ENCODE results near the gene LCMT2.
"Not testable (repeated sequence)": the region's sequence is repeated elsewhere in the genome, so short reads cannot be mapped to it uniquely, and the experiment has no call there.

The LCMT2 gene

GRCh38 chr15:43316016-43316970 is 14.1 kb downstream of the LCMT2 start:
- no peak for DNase-seq (ENCODE audit: low spot score)

DNA sequence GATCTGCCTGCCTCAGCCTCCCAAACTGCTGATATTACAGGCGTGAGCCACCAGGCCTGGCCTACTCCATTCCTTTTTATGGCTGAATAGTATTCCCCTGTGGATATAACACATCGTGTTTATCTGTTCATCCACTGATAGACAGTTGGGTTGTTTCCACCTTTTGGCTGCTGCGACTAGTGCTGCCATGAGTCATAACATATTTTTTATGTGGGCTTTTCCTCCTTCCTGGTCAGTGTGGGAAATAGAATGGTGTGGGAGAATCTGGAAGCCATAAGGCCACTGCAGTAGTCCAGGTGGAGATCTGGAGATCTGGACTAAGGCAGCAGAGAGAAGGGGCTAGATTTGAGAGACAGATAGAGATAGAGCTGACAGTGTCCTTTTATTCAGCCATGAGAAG is 16.2 kb downstream of the LCMT2 start:
- no peak for DNase-seq (ENCODE audit: low spot score)

GRCh38 chr15:43312378-43312777 is 18.0 kb downstream of the LCMT2 start:
- DNase-seq (ENCODE audit: low spot score) = no peak

DNA sequence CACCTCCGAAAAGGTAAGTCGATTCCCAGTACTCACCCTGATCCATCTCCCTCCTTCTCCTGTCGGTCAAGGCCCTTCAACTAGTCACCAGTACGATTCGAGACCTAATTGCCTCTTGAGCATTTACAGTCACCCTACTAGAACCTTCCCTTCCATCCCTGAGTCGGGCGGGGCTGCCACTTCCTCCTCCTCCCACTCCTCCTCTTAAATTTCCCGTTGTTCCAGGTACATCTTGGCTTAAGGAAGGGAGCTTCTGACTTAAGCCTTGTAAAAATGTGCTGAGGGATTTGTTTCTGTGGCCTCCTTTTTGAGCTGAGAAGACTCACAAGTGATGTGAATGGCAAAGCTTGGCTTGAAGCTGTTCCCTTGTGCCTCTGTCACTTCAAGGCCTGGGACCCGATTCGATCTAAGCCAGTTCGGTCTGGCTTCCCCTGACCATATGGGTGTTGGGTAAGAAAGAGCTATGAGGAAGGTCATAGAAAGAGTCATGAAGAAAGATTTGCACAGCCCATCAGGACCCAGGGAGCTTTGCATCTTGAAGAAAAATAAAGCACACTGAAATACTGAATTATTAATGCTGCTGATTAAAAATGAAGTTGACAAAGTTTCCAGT is 28.1 kb downstream of the LCMT2 start, which contains the start of gene TGM7:
Gene TGM7, minus strand, starts transcription at position 51 of the 613 bp plus-strand sequence.
- no peak for DNase-seq (ENCODE audit: low spot score)

DNA sequence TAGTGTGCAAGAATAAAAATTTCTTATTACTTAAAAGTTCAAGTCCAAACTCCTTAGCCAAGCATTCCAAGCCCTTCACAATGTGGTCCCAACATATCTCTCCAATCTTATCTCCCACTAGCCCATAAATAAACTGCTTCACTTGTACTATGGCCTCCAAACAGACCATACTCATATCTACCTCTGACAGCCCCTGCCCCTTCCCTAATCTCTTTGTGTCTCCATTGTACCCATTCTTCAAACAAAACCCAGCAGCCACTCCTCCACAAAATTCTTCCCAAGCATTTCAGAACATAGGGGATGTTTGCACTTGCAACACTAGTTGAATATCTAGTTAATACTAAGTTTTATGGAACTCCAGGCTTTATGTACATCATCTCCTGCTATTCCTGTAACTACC is 30.5 kb downstream of the LCMT2 start:
- DNase-seq (ENCODE audit: low spot score) = no peak

- no peak for DNase-seq (ENCODE audit: low spot score)
Observed at GRCh38 chr15:43299411-43299810, 31.0 kb downstream of the LCMT2 start.

- DNase-seq (ENCODE audit: low spot score) = no peak
Observed at GRCh38 chr15:43294091-43294706, 36.2 kb downstream of the LCMT2 start.

- peak; percentile 30 for DNase-seq (ENCODE audit: low spot score)
Observed at GRCh38 chr15:43293432-43293831, 36.9 kb downstream of the LCMT2 start.

- DNase-seq (ENCODE audit: low spot score) = peak; percentile 49
Observed at GRCh38 chr15:43292375-43293078, 37.8 kb downstream of the LCMT2 start.

- not testable (repeated sequence) for DNase-seq (ENCODE audit: low spot score)
Observed at GRCh38 chr15:43289656-43290055, 40.7 kb downstream of the LCMT2 start.

- no peak for DNase-seq (ENCODE audit: low spot score)
Observed at GRCh38 chr15:43287254-43287653, 43.1 kb downstream of the LCMT2 start.

- no peak for DNase-seq (ENCODE audit: low spot score)
Observed at GRCh38 chr15:43286074-43286473, 44.3 kb downstream of the LCMT2 start.

DNA sequence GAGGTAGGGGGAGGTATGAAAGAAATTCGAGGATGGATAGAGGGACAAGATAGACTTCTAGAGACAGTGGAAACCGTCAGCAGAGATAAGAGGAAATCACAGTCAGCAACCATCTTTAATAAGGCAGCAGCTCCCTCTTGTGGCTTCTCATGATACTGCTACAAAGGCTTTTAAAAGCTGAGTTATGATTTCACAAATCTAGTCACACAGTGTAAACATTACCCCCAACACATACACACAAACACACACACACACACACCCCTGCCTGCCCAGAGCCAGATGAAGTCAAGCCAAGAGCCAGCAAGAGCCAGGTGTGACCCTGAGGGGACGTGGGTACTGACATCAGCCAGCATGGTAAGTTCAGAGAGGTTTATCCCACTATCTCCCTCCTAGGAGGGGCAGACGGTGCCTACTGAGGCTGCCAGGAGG is 44.8 kb downstream of the LCMT2 start:
- peak; percentile 86 for DNase-seq (ENCODE audit: low spot score)

DNA sequence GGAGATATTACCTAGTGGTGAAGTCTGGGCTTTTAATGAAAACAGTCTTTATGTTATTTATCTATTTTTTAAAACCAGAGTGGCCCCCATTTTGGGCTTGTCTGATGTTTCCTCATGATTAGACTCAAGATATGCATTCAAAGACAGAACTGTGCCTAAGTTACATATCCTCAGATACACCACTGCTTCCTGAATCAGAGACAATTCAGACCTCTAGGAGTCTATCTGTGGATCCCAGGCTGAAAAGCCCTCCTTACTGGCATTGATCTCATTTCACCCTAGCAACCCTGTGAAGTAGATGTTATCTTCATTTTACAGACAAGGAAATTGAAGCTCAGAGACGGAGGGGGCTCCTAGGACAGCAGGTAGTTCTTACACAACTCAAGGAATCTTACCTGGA is 46.8 kb downstream of the LCMT2 start:
- no peak for DNase-seq (ENCODE audit: low spot score)

DNA sequence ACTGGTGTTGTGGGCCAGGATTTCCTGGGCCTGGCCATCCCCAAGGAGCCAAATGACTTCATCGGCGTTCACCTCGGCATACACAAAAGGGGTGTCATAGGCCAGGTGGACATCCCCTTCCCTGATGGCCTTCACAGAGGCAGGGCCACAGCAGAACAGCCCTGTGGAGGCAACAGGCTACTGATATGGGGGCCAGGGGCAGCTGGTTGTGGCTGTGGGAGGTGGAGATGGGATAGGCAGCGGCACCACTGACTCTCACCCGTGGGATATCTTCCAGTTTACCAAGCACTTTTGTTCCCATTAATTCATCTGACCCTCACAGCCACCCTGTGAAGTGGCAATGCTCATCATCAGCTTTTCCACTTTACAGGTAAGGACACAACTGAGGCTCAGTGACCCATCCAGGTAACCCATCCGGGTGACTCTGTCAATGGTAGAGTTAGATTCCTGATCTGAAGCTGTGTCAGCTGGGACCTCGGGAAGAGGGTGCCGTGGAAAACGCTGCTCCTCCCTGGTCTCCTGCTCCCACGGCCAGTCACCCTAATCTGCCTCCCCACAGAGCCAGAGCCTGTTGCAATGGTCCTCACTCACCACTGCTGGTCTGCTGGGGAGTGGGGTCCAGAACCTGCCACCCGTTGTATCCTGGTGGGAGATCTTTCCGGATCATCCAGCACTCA is 48.3 kb downstream of the LCMT2 start:
- no peak for DNase-seq (ENCODE audit: low spot score)

GRCh38 chr15:43280996-43281395 is 49.4 kb downstream of the LCMT2 start:
- DNase-seq (ENCODE audit: low spot score) = no peak

- DNase-seq (ENCODE audit: low spot score) = no peak
Observed at GRCh38 chr15:43279496-43279895, 50.9 kb downstream of the LCMT2 start.

DNA sequence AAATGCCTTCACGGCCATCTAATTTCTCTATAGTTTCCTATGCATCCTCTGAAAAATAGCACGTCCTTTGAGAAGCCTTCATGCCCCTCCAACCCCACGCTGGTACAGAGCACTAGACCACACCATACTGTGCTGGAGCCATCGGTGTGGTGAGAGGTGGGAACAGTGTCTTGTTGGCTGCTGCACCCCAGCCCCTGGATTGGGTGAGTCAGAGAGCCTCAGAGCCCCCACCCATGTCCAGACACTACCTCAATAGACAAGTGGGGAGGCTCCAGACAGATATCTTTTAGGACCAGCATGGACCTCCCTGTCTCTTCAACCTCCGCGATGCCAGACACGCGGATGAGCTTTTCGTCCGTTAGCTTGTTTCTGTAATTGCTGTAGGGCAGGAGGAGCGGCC is 51.5 kb downstream of the LCMT2 start:
- no peak for DNase-seq (ENCODE audit: low spot score)

- no peak for DNase-seq (ENCODE audit: low spot score)
Observed at GRCh38 chr15:43277901-43278300, 52.5 kb downstream of the LCMT2 start.

DNA sequence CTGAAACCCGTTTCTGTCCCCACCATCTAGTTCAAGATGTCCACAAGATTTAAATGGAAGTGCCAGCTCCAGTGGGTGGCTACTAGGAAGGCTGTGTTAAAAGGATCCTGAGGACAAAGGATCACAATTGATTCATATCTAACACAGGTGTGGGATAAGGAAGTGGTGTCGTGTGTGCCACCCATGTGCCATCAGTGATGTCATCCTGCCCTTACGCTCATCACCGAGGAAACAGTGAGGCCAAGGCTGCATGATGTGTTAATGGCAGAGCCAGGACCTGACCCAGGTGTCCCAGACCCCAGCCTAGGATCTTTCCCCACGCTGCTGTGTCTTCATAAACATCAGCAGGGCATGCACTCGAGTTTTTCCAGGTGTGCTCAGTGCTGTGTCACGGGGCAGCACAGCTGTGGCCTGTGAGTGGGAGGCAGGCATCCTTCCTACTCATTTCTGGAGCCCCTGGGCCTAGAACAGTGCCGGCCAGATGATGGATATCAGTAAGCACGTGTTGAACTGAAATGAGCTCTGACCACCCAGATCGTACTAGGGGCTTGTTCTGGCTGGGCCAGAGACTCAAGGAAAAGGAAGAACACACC is 53.0 kb downstream of the LCMT2 start:
- no peak for DNase-seq (ENCODE audit: low spot score)

DNA sequence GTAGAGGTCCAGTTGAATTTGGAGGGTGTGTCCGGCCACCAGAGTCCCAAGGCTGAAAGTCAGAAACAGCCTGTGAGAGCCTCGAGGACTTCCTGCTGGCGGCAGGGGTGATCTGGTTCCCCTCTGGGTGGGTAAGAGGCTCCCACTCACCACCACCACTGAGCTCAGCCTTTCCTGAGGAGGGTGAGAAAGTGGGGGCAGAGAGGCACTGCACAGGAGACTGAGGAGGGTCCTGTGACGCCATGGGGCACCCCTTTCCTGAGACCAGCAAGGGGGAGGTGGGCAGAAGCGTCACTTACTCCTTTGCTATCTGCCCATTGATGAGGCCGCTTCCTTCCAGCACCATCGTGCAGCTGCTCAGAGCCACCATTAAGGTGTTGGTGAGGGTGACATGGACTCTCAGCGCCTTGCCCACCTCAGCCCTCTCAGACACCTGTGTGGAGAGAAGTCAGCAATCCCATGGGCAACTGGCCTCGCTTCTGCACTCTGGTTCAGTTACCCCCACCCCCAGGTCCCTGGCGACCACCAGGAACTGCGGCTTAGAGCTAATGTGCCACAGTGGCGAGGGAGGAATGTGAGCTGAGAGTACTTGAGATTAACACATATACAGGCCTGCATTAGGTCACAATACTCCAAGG is 53.7 kb downstream of the LCMT2 start:
- no peak for DNase-seq (ENCODE audit: low spot score)
